ENCODE results near the gene C21orf91. TPM values are rescaled to one million over a fixed set of nuclear protein-coding genes. Genes with fewer than 3 reads are reported as not detected.
A peak's percentile ranks its signal among the peaks of the same experiment; 100 is the strongest.

C21orf91 gene
- polyA plus RNA-seq (ENCODE audit: low read depth in 6 of 6) = 10 to 100 TPM; 18.5 to 35.2 (median 32.9) TPM

DNA sequence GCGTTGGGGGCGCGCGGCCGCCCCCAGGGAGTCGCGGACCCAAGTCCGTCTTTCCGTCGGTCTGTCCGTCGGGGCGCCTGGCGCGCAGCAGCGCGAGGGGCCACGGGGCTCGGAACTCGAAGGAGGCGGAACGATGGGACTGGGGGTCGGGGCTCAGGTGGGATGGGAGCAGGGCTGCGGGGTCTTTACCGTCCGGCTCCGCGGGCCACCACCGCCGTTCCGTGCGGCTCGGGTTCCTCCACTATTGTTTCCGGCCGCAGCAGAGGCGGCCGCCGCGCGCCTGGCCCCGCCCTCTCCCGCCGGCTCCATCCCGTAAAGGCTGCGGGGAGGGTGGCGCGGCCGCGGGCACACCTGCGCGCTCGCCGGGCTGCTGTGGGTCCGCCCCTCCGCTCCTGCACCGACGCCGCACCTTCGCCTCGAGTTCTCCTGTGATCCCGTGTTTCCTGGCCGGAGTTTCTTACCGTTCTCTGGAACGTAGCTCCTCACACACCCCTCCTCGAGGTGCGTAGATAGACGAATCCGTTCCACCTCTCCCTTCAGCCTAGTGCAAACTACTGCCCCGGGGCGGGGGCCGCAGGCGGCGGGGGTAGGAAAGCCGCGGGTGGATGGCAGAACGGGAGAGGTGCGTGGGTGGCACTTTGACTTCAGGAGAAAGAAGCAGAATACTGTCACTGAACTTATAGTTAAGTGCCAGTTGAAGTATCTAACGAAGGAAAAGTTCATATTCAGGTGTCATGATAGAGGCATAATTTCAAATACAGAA is at the start of gene C21orf91:
C21orf91 (minus strand) TSS at position 243 of the 763 bp plus-strand sequence. CDS start 1,038 bp downstream, outside the sequence.
- H3K4me1 Mint-ChIP-seq = peaks cover 20 to 34% (median 24%) of the 10 kb centered on the region in 3 donors
- DNase-seq = peak; percentile 91
- peak; percentile 81 to 83 for ATAC-seq (ENCODE audit: low read depth in 2 of 2)
- peak within 1 kb of the TSS; percentile 89 to 99 (median 96) for H3K4me3 Mint-ChIP-seq
- no peaks in the 10 kb centered on the region for H3K9me3 Mint-ChIP-seq
- peak within 1 kb of the TSS; percentile 98 to 99 (median 98) for H3K27ac Mint-ChIP-seq
- no peaks in the 10 kb centered on the region for H3K27me3 Mint-ChIP-seq
- peaks cover 3 to 7% of the 10 kb centered on the region in 2 donors for H3K36me3 Mint-ChIP-seq

DNA sequence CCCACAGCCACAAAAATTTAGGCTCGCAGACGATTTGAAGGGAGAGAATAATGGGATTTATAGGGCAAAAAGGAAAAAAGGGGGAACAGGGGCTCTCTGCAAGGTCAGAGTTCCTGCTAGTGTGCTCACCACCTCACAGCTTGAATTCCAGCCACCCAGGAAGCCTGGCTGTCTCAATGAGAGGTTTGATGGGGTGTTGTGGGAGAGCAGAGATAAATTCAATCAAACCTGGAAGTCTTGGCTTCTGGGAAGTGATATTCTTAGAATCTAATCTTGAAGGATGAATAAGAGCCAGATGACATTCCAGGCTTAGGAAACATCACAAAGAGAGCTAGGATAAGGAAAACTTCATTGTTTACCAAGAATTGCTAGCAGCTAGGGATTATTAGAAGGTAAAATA is 47.4 kb upstream of the C21orf91 start:
- Mint-ChIP-seq H3K36me3 (no peaks in the 10 kb centered on the region), H3K9me3 (peaks cover 0 to 16% (median 5%) of the 10 kb centered on the region in 7 donors), H3K27ac (no peak overlapping the region), H3K27me3 (peaks cover 5 to 21% (median 8%) of the 10 kb centered on the region in 3 donors), H3K4me3 (no peak overlapping the region), H3K4me1 (no peaks in the 10 kb centered on the region)
- no peak for ATAC-seq (ENCODE audit: low read depth in 2 of 2)
- no peak for DNase-seq

DNA sequence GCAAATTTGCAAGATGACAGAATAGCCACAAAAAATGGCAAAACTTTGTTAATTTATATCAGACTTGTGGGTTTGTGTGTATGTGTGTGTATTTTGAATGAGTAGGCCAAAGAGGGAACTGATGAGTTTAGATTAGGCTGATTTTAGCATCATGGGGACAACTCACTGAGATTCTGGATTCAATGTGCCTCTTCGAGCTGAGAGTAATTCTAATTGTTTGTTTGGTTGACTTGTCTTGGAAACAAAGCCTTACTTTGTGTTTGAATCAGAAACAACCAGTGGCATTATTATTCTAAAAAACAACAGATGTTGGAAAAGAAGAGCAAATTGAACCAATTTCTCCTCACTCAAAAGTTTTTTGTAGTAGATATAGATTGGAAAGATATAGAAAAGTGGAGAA is 40.5 kb upstream of the C21orf91 start:
- Mint-ChIP-seq H3K27me3 (peaks cover 11 to 27% (median 21%) of the 10 kb centered on the region in 3 donors), H3K9me3 (peaks cover 0 to 5% (median 0%) of the 10 kb centered on the region in 7 donors), H3K4me3 (no peak overlapping the region), H3K36me3 (peaks cover 5 to 7% of the 10 kb centered on the region in 2 donors), H3K4me1 (no peaks in the 10 kb centered on the region), H3K27ac (no peak overlapping the region)
- ATAC-seq (ENCODE audit: low read depth in 2 of 2) (no peak), DNase-seq (no peak)

DNA sequence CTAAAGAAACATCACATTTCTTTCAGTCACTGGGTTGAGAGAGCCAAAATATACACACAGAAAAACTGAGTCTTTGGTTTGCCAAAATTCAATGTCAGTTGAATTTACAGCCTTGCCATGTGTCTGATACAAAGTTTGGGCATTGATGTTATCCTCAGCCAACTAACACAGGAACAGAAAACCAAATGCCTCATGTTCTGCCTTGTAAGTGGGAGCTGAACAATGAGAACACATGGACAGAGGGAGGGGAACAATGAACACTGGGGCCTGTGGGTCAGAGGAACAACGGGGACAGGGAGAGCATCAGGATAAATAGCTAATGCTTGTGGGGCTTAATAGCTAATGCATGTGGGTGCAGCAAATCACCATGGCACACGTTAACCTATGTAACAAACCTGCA is 39.6 kb upstream of the C21orf91 start:
- H3K9me3 Mint-ChIP-seq = peaks cover 0 to 5% (median 0%) of the 10 kb centered on the region in 7 donors

DNA sequence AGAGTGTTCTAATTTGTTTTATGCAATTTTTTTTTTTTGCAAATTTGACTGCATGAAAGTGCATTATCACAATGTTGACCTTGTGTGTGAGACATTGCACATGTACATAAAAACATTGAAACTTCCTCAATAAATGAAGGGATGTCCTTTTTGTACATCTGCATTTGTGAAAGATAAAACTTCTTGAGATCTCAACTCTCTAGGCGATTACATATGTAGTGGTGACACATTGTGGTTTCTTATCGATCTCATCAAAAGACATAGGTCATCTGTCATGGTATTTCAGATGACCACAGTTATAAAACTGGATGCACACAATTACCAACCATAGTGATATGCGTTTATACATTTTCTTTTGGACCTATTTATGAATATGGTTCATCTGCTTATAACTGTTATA is 35.6 kb upstream of the C21orf91 start:
- H3K4me3 Mint-ChIP-seq = no peak overlapping the region
- ATAC-seq (ENCODE audit: low read depth in 2 of 2) (no peak), DNase-seq (no peak)
- H3K36me3 Mint-ChIP-seq = peaks cover 0 to 1% of the 10 kb centered on the region in 2 donors
- peaks cover 0 to 7% (median 0%) of the 10 kb centered on the region in 7 donors for H3K9me3 Mint-ChIP-seq
- peaks cover 16 to 21% (median 16%) of the 10 kb centered on the region in 3 donors for H3K27me3 Mint-ChIP-seq
- peaks cover 0 to 6% (median 0%) of the 10 kb centered on the region in 3 donors for H3K4me1 Mint-ChIP-seq
- H3K27ac Mint-ChIP-seq = no peak overlapping the region

More for the DNA sequence above, 39.6 kb upstream of the C21orf91 start:
- H3K27ac Mint-ChIP-seq = no peak overlapping the region
- DNase-seq (no peak), ATAC-seq (ENCODE audit: low read depth in 2 of 2) (no peak)
- H3K4me1 Mint-ChIP-seq = peaks cover 0 to 2% (median 0%) of the 10 kb centered on the region in 3 donors
- H3K27me3 Mint-ChIP-seq = peaks cover 16 to 28% (median 24%) of the 10 kb centered on the region in 3 donors
- peaks cover 5 to 7% of the 10 kb centered on the region in 2 donors for H3K36me3 Mint-ChIP-seq
- H3K4me3 Mint-ChIP-seq = no peak overlapping the region

DNA sequence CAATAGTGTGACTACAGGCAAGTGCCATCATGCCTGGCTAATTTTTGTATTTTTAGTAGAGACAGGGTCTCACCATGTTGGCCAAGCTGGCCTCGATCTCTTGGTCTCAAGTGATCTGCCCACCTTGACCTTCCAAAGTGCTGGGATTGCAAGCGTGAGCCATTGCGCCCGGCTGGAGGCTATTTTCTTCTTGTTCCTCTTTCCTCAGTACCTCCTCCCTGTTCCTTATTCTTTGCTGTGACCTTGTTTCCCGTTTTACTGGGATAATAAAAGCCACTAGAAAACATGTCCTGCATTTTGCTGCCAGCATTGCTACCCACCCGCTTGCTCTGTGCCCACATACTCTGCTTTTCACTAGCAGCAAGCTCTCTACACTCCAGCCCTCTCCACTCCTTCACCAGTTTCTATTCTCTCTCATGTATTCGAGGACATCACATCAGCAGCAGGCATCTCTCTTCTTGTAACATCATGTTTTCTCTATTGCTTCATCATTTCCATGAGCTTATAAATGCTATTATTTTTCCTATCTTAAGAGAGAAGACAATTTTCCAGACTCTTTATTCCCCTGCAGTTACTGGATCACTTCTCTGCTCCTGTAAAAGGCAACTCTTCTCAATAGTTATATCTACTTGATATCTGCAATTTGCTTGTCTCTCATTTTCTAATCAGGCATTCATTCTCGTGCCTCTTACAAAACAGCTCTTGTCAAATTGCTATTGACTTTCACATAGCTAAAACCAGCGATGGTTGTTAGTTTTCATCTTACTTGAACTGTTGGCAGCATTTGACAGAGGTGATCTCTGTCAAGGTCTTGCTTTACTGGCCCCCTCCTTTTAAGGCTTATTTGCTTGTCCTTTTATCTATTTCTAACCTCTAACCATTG is 34.5 kb upstream of the C21orf91 start:
- Mint-ChIP-seq H3K36me3 (no peaks in the 10 kb centered on the region), H3K27ac (no peak overlapping the region), H3K4me1 (peaks cover 0 to 6% (median 0%) of the 10 kb centered on the region in 3 donors), H3K9me3 (peaks cover 0 to 8% (median 0%) of the 10 kb centered on the region in 7 donors), H3K4me3 (no peak overlapping the region), H3K27me3 (peaks cover 16 to 21% (median 16%) of the 10 kb centered on the region in 3 donors)
- no peak for ATAC-seq (ENCODE audit: low read depth in 2 of 2)
- DNase-seq = no peak

DNA sequence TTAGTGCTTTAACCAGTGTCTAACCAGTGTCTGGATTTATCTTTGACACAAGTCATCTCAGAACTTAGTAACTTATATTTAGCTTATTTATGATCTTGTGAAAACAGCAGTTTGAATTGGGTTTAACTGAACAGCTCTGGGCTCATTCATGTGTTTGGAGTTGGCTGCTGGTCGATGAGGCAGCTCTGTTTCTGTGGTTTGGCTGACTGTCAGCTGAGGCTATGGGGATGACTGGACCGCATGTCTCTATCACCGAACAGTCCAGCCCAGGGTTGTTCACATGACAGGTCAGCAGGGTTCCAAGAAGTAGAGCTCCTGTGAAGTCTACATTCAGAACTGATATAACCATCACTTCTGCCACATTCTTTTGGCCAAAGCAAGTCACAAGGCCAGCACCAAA is 29.1 kb upstream of the C21orf91 start:
- no peaks in the 10 kb centered on the region for H3K4me1 Mint-ChIP-seq
- H3K27me3 Mint-ChIP-seq = peaks cover under 1 to 8% (median 5%) of the 10 kb centered on the region in 3 donors
- no peak for DNase-seq
- no peak overlapping the region for H3K4me3 Mint-ChIP-seq
- peaks cover 0 to 8% (median 0%) of the 10 kb centered on the region in 7 donors for H3K9me3 Mint-ChIP-seq
- peak overlapping the region in 1 of 6 donors; percentile 64 for H3K27ac Mint-ChIP-seq
- H3K36me3 Mint-ChIP-seq = no peaks in the 10 kb centered on the region
- no peak for ATAC-seq (ENCODE audit: low read depth in 2 of 2)

DNA sequence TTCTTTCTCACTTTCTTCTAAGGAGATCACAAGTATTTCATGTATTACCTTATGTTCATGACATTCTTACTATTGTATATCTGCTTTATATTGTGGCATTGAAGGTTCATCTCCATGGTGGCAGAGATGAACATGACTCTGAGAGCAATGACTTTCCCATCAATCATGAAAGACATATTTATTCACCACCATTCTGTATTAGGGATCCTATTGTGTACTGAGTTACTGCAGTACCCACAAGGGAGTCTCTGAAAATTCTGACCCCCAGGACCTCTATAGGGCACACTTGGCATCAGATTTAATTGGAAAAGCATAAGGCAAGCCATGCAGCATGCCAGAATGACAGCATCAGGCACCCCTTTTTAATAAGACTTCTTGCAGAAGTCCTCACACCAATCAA is 21.9 kb upstream of the C21orf91 start:
- H3K9me3 Mint-ChIP-seq = no peaks in the 10 kb centered on the region
- H3K36me3 Mint-ChIP-seq = no peaks in the 10 kb centered on the region
- H3K27me3 Mint-ChIP-seq = peaks cover 0 to 8% (median 5%) of the 10 kb centered on the region in 3 donors

DNA sequence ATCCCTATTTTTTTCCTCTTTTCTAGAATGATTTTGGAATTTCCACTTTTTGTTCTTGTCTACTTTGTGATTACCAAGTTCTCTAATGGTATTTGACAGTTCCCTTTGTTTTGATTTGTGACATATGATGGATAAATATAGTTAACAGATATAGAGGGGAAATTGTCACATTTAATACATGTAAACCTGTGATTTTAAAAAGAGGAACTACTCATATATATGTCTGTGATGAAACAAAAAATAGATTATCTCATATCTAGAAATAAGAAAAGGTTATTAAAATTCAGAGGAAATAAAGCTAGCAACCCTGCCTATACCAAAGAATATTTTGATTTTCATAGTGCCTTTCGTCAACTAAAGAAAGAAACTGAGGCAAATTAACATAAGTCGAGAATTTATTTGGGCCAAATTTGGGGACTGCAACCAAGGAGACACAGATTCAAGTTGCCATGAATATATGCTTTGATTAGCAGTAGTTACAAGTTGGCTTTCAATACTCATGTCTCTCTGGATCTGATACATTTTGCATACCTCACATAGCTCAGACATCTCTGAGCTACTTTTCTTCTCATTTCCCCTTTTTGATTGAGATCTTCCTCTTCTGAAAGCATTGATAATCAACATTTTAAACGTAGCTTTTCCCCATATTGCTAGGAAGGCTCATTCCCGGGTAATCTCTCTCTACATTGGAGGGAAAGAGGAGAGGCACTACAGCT is 15.6 kb upstream of the C21orf91 start:
- DNase-seq (peak; percentile 21), ATAC-seq (ENCODE audit: low read depth in 2 of 2) (peak; percentile 87 to 91)
- H3K4me1 Mint-ChIP-seq = peaks cover 8 to 14% (median 10%) of the 10 kb centered on the region in 3 donors
- peak overlapping the region in 1 of 8 donors; percentile 40 for H3K4me3 Mint-ChIP-seq
- no peaks in the 10 kb centered on the region for H3K27me3 Mint-ChIP-seq
- H3K9me3 Mint-ChIP-seq = no peaks in the 10 kb centered on the region
- no peaks in the 10 kb centered on the region for H3K36me3 Mint-ChIP-seq
- H3K27ac Mint-ChIP-seq = peak overlapping the region in 4 of 6 donors; percentile 4 to 63 (median 42)

More for the DNA sequence above, 21.9 kb upstream of the C21orf91 start:
- DNase-seq (no peak), ATAC-seq (ENCODE audit: low read depth in 2 of 2) (no peak)
- H3K27ac Mint-ChIP-seq = no peak overlapping the region
- H3K4me1 Mint-ChIP-seq = no peaks in the 10 kb centered on the region
- no peak overlapping the region for H3K4me3 Mint-ChIP-seq

DNA sequence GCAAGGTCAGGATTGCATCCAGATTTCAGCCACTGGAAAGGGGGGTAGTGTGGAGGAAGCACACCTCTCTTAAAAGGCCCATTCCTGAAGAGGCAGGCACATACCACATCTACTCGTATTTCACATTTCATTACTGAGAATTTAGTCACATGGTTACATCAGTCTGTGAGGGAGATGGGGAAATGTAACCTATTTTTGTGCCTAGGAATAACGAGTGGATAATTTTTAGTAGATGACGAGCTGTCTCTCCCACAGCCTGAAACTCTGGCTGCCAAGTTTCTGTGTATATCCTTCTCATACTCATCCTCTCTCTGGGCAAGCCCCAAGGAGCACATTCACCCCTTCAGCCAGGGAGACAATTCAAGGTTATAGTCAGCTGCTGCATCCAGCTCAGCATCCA is 10.3 kb upstream of the C21orf91 start:
- no peak overlapping the region for H3K27ac Mint-ChIP-seq
- no peak overlapping the region for H3K4me3 Mint-ChIP-seq
- DNase-seq = no peak
- peaks cover 0 to 3% (median 0%) of the 10 kb centered on the region in 7 donors for H3K9me3 Mint-ChIP-seq
- no peak for ATAC-seq (ENCODE audit: low read depth in 2 of 2)
- H3K27me3 Mint-ChIP-seq = no peaks in the 10 kb centered on the region
- H3K4me1 Mint-ChIP-seq = peaks cover under 1 to 5% (median 3%) of the 10 kb centered on the region in 3 donors
- H3K36me3 Mint-ChIP-seq = no peaks in the 10 kb centered on the region

DNA sequence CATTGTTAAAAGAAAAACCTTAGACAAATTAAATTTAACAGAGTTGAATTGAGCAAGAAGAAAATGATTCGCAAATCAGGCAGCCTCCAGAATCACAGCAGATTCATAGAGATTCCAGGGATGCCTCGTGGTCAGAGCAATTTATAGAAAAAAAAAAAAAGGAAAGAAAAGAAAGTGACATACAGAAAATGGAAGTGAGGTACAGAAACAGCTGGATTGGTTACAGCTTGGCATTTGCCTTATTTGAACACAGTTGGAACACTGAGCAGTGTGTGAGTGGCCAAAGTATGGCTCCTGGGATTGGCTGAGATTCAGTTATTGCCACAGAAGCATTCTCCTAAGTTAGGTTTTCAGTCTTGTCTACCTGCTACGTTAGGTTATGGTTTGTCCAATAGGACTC is 9.1 kb upstream of the C21orf91 start:
- no peaks in the 10 kb centered on the region for H3K36me3 Mint-ChIP-seq
- peak overlapping the region in 1 of 6 donors; percentile 47 for H3K27ac Mint-ChIP-seq
- H3K9me3 Mint-ChIP-seq = peaks cover 0 to 3% (median 0%) of the 10 kb centered on the region in 7 donors
- H3K4me3 Mint-ChIP-seq = no peak overlapping the region
- H3K27me3 Mint-ChIP-seq = no peaks in the 10 kb centered on the region
- ATAC-seq (ENCODE audit: low read depth in 2 of 2) (no peak), DNase-seq (no peak)
- peaks cover 0 to 3% (median 0%) of the 10 kb centered on the region in 3 donors for H3K4me1 Mint-ChIP-seq

DNA sequence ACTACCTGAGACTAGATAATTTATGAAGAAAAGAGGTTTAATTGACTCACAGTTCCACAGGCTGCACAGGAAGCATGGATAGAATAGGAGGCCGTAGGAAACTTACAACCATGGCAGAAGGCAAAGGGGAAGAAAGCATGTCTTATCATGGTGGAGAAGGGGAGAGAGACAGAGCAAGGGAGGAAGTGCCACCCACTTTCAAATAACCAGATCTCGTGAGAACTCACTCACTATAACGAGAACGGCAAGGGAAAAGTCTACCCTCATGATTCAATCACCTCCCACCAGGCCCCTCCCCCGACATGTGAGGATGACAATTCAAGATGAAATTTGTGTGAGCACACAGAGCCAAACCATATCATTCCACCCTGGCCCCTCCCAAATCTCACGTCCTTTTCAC is 4.7 kb upstream of the C21orf91 start:
- DNase-seq (no peak), ATAC-seq (ENCODE audit: low read depth in 2 of 2) (no peak)
- peak overlapping the region in 3 of 8 donors; percentile 13 to 23 (median 15) for H3K4me3 Mint-ChIP-seq
- H3K27ac Mint-ChIP-seq = peak overlapping the region in 1 of 6 donors; percentile 30
- H3K27me3 Mint-ChIP-seq = no peaks in the 10 kb centered on the region
- H3K36me3 Mint-ChIP-seq = no peaks in the 10 kb centered on the region
- peaks cover 6 to 12% (median 12%) of the 10 kb centered on the region in 3 donors for H3K4me1 Mint-ChIP-seq
- H3K9me3 Mint-ChIP-seq = peaks cover 0 to 3% (median 0%) of the 10 kb centered on the region in 7 donors
